Neural cell (in vitro differentiated cells): ENCODE results near the gene PIM2. TPM values are rescaled to one million over a fixed set of nuclear protein-coding genes. Genes with fewer than 3 reads are reported as not detected.

Source experiments
- H2AFZ ChIP-seq: fragments of 200-600, 300-800 bp; sonication (generic), shearing (Covaris generic); 2 replicates; pipeline ENCODE4 v1.6.0; 2014; ENCODE audit warnings: low read depth, mild to moderate bottlenecking, antibody characterized with exemption, low read length, moderate library complexity
- H3F3A ChIP-seq: fragments of 200-600 bp; shearing (Covaris generic); 2 replicates; pipeline ENCODE4 v1.6.1; 2016; ENCODE audit warnings: mild to moderate bottlenecking, moderate library complexity, mixed read lengths, antibody characterized with exemption, low read length; ENCODE audit not compliant: insufficient read depth, poor library complexity, severe bottlenecking
- H3K27ac ChIP-seq: fragments of 200-600, 300-800 bp; sonication (generic), shearing (Covaris generic); 2 replicates; pipeline ENCODE4 v1.5.1; 2014; ENCODE audit warnings: mild to moderate bottlenecking, low read length, moderate library complexity
- H3K27me3 ChIP-seq: fragments of 300-800, 200-600 bp; sonication (generic), shearing (Covaris generic); 2 replicates; pipeline ENCODE4 v1.6.0; 2014; ENCODE audit warnings: mild to moderate bottlenecking, low read depth, low read length, moderate library complexity; ENCODE audit not compliant: insufficient read depth
- H3K36me3 ChIP-seq: fragments of 300-800, 200-600 bp; sonication (generic), shearing (Covaris generic); 2 replicates; pipeline ENCODE4 v1.5.1; 2014; ENCODE audit warnings: mild to moderate bottlenecking, antibody characterized with exemption, low read length, moderate library complexity; ENCODE audit not compliant: insufficient read depth
- H3K4me2 ChIP-seq: fragments of 300-800, 200-600 bp; sonication (generic), shearing (Covaris generic); 2 replicates; pipeline ENCODE4 v1.6.0; 2014; ENCODE audit warnings: mild to moderate bottlenecking, low read length
- H3K4me3 ChIP-seq: fragments of 300-800, 200-600 bp; sonication (generic), shearing (Covaris generic); 2 replicates; pipeline ENCODE4 v1.5.1; 2014; ENCODE audit warnings: mild to moderate bottlenecking, low read length, moderate library complexity
- H3K79me2 ChIP-seq: fragments of 200-600 bp; shearing (Covaris generic); replicated peaks from 2 replicates; pipeline ENCODE4 v1.6.0; 2014; ENCODE audit warnings: mild to moderate bottlenecking, low read length, moderate library complexity; ENCODE audit not compliant: insufficient read depth
- H3K9ac ChIP-seq: fragments of 300-800, 200-600 bp; sonication (generic), shearing (Covaris generic); 2 replicates; pipeline ENCODE4 v1.6.1; 2016; ENCODE audit warnings: mild to moderate bottlenecking, low read length, mixed read lengths
- H3K9me2 ChIP-seq: fragments of 200-600 bp; shearing (Covaris generic); 2 replicates; pipeline ENCODE4 v1.6.1; 2016; ENCODE audit warnings: mild to moderate bottlenecking, low read length, mixed read lengths; ENCODE audit not compliant: insufficient read depth
- H3K9me3 ChIP-seq: fragments of 200-600, 300-800 bp; sonication (generic), shearing (Covaris generic); 2 replicates; pipeline ENCODE4 v1.6.1; 2016; ENCODE audit warnings: mild to moderate bottlenecking, mixed run types, low read length, moderate library complexity, mixed read lengths
- H4K20me1 ChIP-seq: fragments of 200-600 bp; shearing (Covaris generic); 2 replicates; pipeline ENCODE4 v1.6.1; 2016; ENCODE audit warnings: mild to moderate bottlenecking, mixed run types; ENCODE audit not compliant: insufficient read depth
- CTCF ChIP-seq: fragments of 450-650 bp; IDR thresholded peaks from 2 replicates; pipeline ENCODE4 v1.5.1; 2014; ENCODE audit warnings: antibody characterized with exemption, mild to moderate bottlenecking, moderate library complexity; ENCODE audit not compliant: poor library complexity, severe bottlenecking
- EP300 ChIP-seq: fragments of 450-650 bp; conservative IDR thresholded peaks from 2 replicates; pipeline ENCODE4 v1.6.1; 2014; ENCODE audit warnings: antibody characterized with exemption, mild to moderate bottlenecking, moderate library complexity; ENCODE audit not compliant: poor library complexity, severe bottlenecking
- EZH2 ChIP-seq: fragments of 200-600, 300-800 bp; shearing (Covaris generic), sonication (generic); IDR thresholded peaks from 2 replicates; pipeline ENCODE4 v1.6.1; 2014; ENCODE audit warnings: antibody characterized with exemption, low read length, borderline replicate concordance, mild to moderate bottlenecking; ENCODE audit not compliant: insufficient read depth, poor library complexity, severe bottlenecking
- MXI1 ChIP-seq: fragments of 450-650 bp; conservative IDR thresholded peaks from 2 replicates; pipeline ENCODE4 v1.6.1; 2014; ENCODE audit warnings: antibody characterized with exemption, mild to moderate bottlenecking; ENCODE audit not compliant: poor library complexity, severe bottlenecking
- POLR2AphosphoS5 ChIP-seq: IDR thresholded peaks from 2 replicates; pipeline ENCODE4 v1.6.1; 2012
- RAD21 ChIP-seq: fragments of 450-650 bp; conservative IDR thresholded peaks from 2 replicates; pipeline ENCODE4 v1.6.1; 2014; ENCODE audit warnings: antibody characterized with exemption, mild to moderate bottlenecking, moderate library complexity
- REST ChIP-seq: IDR thresholded peaks from 2 replicates; pipeline ENCODE4 v1.6.1; 2012; ENCODE audit warnings: borderline replicate concordance
- SMC3 ChIP-seq: fragments of 450-650 bp; conservative IDR thresholded peaks from 2 replicates; pipeline ENCODE4 v1.6.1; 2014; ENCODE audit warnings: antibody characterized with exemption, mild to moderate bottlenecking, moderate library complexity; ENCODE audit not compliant: poor library complexity
- TAF1 ChIP-seq: IDR thresholded peaks from 2 replicates; pipeline ENCODE4 v1.6.1; 2012; ENCODE audit warnings: low read depth
- polyA plus RNA-seq: library from polyadenylated mRNA; depleted of rRNA; stranded (reverse); fragments of >200 nt; gene quantifications from 2 replicates; pipeline ENCODE4 v1.2.3, GENCODE V29; 2014

PIM2 gene
- polyA plus RNA-seq, 1 donor from 2014 or later: 8.9 TPM

GRCh38 chrX:48897157-48897624, 21.6 kb downstream of the PIM2 start:
- Histone ChIP-seq H3K27me3 (no peaks in the 10 kb centered on the region), H3K4me3 (peak overlapping the region; percentile 82), H3K9me3 (no peaks in the 10 kb centered on the region), H3K36me3 (no peaks in the 10 kb centered on the region), H2AFZ (no peak overlapping the region), H3K9me2 (no peaks in the 10 kb centered on the region), H4K20me1 (no peaks in the 10 kb centered on the region), H3K9ac (peak overlapping the region; percentile 96), H3K27ac (peak overlapping the region; percentile 97), H3F3A (no peaks in the 10 kb centered on the region), H3K79me2 (peaks cover 10% of the 10 kb centered on the region), H3K4me2 (peak overlapping the region; percentile 30)
- TF ChIP-seq REST: peak; percentile 16
- no peak for TF ChIP-seq SMC3

- Histone ChIP-seq H3K4me2 (peak overlapping the region; percentile 30), H2AFZ (no peak overlapping the region), H3K9ac (peak overlapping the region; percentile 96)
These were observed 22.2 kb downstream of the PIM2 start for GRCh38 chrX:48896611-48897011.

More at GRCh38 chrX:48896611-48897011, 22.2 kb downstream of the PIM2 start:
- peak overlapping the region; percentile 82 for H3K4me3 ChIP-seq
- no peaks in the 10 kb centered on the region for H3K36me3 ChIP-seq
- H3K27ac ChIP-seq: peak overlapping the region; percentile 97
- H3K27me3 ChIP-seq: no peaks in the 10 kb centered on the region
- H3F3A ChIP-seq: no peaks in the 10 kb centered on the region
- TF ChIP-seq SMC3: no peak
- no peak for TF ChIP-seq REST
- TF ChIP-seq TAF1: no peak
- no peak for TF ChIP-seq EP300
- no peak for TF ChIP-seq CTCF
- no peak for TF ChIP-seq MXI1
- TF ChIP-seq RAD21: no peak
- TF ChIP-seq EZH2: no peak
- no peak for TF ChIP-seq POLR2AphosphoS5
- no peaks in the 10 kb centered on the region for H4K20me1 ChIP-seq
- H3K79me2 ChIP-seq: peaks cover 10% of the 10 kb centered on the region
- no peaks in the 10 kb centered on the region for H3K9me2 ChIP-seq
- H3K9me3 ChIP-seq: no peaks in the 10 kb centered on the region
